Skeletal muscle tissue (tissue), 4 donors: ENCODE data around the gene WDR26. TPM values are rescaled to one million over a fixed set of nuclear protein-coding genes. Genes with fewer than 3 reads are reported as not detected.
"Not testable (repeated sequence)": the region's sequence is repeated elsewhere in the genome, so short reads cannot be mapped to it uniquely, and the experiment has no call there.

ENCODE experiments used
- H3K27ac ChIP-seq: one replicate; pipeline ENCODE4 v1.7.0; 2013; ENCODE audit warnings: mild to moderate bottlenecking, low read depth, low read length, inconsistent platforms
- H3K27me3 ChIP-seq, 3 donors: one replicate each; pipeline ENCODE4 v1.7.0; 2013; ENCODE audit warnings: low read length in 3 of 3; ENCODE audit not compliant: control insufficient read depth in 3 of 3, insufficient read depth in 3 of 3
- H3K36me3 ChIP-seq, 3 donors: one replicate each; pipeline ENCODE4 v1.7.0; 2013; ENCODE audit warnings: low read length in 3 of 3; ENCODE audit not compliant: control insufficient read depth in 3 of 3, insufficient read depth in 3 of 3
- H3K4me1 ChIP-seq, 3 donors: one replicate each; pipeline ENCODE4 v1.7.0; 2013; ENCODE audit warnings: low read length in 3 of 3, mild to moderate bottlenecking in 3 of 3; ENCODE audit not compliant: control insufficient read depth in 3 of 3, insufficient read depth in 3 of 3
- H3K4me3 ChIP-seq, 3 donors: one replicate each; pipeline ENCODE4 v1.7.0; 2013; ENCODE audit warnings: low read length in 3 of 3
- H3K9ac ChIP-seq, 3 donors: one replicate each; pipeline ENCODE4 v1.7.0; 2013; ENCODE audit warnings: low read length in 3 of 3, mild to moderate bottlenecking in 3 of 3, moderate library complexity in 2 of 3, low read depth in 1 of 3
- H3K9me3 ChIP-seq, 3 donors: one replicate each; pipeline ENCODE4 v1.7.0; 2013; ENCODE audit warnings: low read length in 3 of 3; ENCODE audit not compliant: control insufficient read depth in 3 of 3
- total RNA-seq: library from RNA; depleted of rRNA; stranded (reverse); fragments of >200 nt; gene quantifications from one replicate; pipeline ENCODE4 v1.2.3, GENCODE V29; 2014
- donor health status: Osteomylitis.

WDR26 gene
- total RNA-seq, 1 donor from 2014 or later: 64.2 TPM

DNA sequence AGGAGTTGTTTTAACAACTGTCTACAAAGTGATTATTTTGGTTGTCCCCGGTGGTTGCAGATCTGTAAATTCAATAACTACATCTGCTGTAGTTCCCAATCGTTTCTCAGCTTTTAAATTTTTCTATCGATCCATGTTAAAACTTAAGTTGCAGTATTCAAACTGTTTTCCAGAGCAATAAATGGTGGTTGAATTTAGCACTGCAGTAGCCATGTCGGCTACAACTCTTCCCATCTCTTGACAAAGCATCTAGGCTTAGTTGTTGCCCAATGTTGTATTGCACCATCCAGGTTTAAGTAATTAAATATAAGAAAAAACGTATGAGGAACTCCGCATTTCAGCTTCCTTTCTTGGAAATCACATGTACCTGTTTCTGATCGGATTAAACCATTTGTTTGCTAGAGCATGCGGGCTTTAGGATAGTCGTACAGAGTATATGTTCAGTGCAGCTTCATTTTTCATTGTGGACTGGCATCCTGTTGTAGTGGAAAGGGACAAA lies 76.9 kb downstream of the WDR26 start:
- H3K9me3 ChIP-seq: no peaks in the 10 kb centered on the region
- peaks cover 8 to 22% (median 17%) of the 10 kb centered on the region in 3 donors for H3K4me1 ChIP-seq
- peak overlapping the region; percentile 83 for H3K27ac ChIP-seq
- peak overlapping the region; percentile 85 to 98 (median 95) for H3K4me3 ChIP-seq
- no peaks in the 10 kb centered on the region for H3K27me3 ChIP-seq
- peak overlapping the region; percentile 82 to 89 (median 89) for H3K9ac ChIP-seq
- no peaks in the 10 kb centered on the region for H3K36me3 ChIP-seq

DNA sequence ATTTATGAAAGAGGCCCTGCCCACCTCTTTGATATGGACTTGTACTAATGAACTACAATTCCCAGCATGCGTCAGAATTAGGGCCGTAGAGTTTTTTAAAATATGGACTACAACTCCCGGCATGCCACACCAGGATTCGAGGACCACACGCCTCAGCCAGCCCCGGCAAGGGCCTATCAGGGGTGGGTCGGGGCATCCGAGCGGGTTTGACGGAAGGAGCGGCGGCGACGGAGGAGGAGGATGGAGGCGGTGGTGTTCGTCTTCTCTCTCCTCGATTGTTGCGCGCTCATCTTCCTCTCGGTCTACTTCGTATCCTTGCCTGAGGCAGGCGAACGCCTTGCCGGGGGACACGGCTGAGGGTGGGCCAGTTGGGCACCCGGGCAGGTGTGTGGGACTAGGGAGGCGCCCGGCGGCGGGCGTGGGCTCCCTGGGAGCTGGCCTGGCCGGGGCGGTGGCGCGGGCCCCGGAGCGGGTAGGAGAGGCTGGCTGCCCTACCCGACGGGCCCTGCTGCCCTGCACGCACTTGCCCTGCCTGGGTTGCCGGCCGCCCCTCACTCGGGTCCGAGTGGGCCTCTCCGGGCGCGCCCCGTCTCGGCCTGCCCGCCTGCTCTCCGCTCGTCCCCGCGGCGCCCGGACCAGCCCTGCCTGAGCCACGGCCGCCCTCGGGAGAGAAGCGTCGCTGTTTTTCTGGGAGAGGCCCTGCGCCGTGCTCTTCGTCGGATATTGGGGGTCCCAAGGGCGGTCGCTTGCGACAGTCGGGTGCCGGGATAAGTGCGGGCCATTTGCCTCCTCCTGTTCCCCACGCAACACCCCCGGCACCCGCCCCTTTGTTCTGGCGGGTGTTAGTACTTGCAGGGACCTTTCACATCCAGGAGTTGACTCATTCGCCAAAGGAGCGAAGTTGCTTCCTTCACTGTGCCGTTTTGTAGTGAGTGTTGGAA lies 77.6 kb downstream of the WDR26 start, which contains the start of gene CNIH4:
Gene CNIH4, plus strand, starts transcription at position 195 of the 941 bp plus-strand sequence. Its CDS starts 46 bp downstream, at position 241.
- Histone ChIP-seq H3K4me1 (peaks cover 8 to 22% (median 17%) of the 10 kb centered on the region in 3 donors), H3K9ac (peak within 1 kb of the TSS; percentile 82 to 89 (median 89)), H3K27ac (peak within 1 kb of the TSS; percentile 83), H3K36me3 (no peaks in the 10 kb centered on the region), H3K4me3 (peak within 1 kb of the TSS; percentile 85 to 98 (median 95)), H3K9me3 (no peaks in the 10 kb centered on the region), H3K27me3 (no peaks in the 10 kb centered on the region)

GRCh38 chr1:224353975-224354925 lies 80.3 kb downstream of the WDR26 start:
- H3K27ac ChIP-seq: no peak overlapping the region
- H3K4me3 ChIP-seq: no peak overlapping the region
- H3K9ac ChIP-seq: no peak overlapping the region
- no peaks in the 10 kb centered on the region for H3K36me3 ChIP-seq
- no peaks in the 10 kb centered on the region for H3K9me3 ChIP-seq
- H3K27me3 ChIP-seq: no peaks in the 10 kb centered on the region
- peaks cover 8 to 15% (median 15%) of the 10 kb centered on the region in 3 donors for H3K4me1 ChIP-seq

DNA sequence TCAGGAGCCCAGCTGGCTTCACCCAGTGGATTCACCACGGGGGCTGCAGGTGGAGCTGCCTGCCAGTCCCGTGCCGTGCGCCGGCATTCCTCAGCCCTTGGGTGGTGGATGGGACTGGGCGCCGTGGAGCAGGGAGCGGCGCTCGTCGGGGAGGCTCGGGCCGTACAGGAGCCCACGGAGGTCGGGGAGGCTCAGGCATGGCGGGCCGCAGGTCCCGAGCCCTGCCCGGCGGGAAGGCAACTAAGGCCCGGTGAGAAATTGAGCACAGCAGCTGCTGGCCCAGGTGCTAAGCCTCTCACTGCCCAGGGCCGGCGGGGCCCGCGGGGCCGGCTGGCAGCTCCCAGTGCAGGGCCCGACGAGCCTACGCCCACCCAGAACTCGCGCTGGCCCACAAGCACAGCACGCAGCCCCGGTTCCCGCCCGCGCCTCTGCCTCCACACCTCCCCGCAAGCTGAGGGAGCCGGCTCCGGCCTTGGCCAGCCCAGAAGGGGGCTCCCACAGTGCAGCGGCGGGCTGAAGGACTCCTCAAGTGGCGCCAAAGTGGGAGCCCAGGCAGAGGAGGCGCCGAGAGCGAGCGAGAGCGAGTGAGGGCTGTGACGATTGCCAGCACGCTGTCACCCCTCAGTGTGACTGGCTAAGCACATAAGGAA lies 82.0 kb downstream of the WDR26 start:
- H3K9me3 ChIP-seq, H3K4me1 ChIP-seq, H3K4me3 ChIP-seq, H3K27me3 ChIP-seq, H3K27ac ChIP-seq, H3K9ac ChIP-seq, H3K36me3 ChIP-seq: not testable (repeated sequence)

DNA sequence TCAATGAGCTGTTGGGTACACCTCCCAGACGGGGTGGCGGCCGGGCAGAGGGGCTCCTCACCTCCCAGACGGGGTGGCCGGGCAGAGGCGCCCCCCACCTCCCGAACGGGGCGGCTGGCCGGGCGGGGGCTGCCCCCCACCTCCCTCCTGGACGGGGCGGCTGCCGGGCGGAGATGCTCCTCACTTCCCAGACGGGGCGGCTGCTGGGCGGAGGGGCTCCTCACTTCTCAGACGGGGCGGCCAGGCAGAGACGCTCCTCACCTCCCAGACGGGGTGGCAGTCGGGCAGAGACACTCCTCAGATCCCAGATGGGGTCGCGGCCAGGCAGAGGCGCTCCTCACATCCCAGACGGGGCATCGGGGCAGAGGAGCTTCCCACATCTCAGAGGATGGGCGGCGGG lies 84.9 kb downstream of the WDR26 start:
- H3K36me3 ChIP-seq, H3K9ac ChIP-seq, H3K4me3 ChIP-seq, H3K9me3 ChIP-seq, H3K27ac ChIP-seq, H3K4me1 ChIP-seq, H3K27me3 ChIP-seq: not testable (repeated sequence)

- no peak overlapping the region for H3K27ac ChIP-seq
- peaks cover 0 to 5% (median 4%) of the 10 kb centered on the region in 3 donors for H3K9me3 ChIP-seq
- H3K4me1 ChIP-seq: no peaks in the 10 kb centered on the region
- no peak overlapping the region for H3K4me3 ChIP-seq
- no peak overlapping the region for H3K9ac ChIP-seq
- H3K27me3 ChIP-seq: no peaks in the 10 kb centered on the region
- no peaks in the 10 kb centered on the region for H3K36me3 ChIP-seq
Observed at GRCh38 chr1:224348137-224348536, 86.5 kb downstream of the WDR26 start.

- Histone ChIP-seq H3K9me3 (peaks cover 0 to 5% (median 4%) of the 10 kb centered on the region in 3 donors), H3K27ac (no peak overlapping the region), H3K36me3 (no peaks in the 10 kb centered on the region), H3K27me3 (peaks cover 0 to 5% (median 4%) of the 10 kb centered on the region in 3 donors), H3K4me1 (peaks cover 3 to 4% (median 4%) of the 10 kb centered on the region in 3 donors), H3K4me3 (no peak overlapping the region), H3K9ac (no peak overlapping the region)
Observed at GRCh38 chr1:224343679-224344078, 90.9 kb downstream of the WDR26 start.

DNA sequence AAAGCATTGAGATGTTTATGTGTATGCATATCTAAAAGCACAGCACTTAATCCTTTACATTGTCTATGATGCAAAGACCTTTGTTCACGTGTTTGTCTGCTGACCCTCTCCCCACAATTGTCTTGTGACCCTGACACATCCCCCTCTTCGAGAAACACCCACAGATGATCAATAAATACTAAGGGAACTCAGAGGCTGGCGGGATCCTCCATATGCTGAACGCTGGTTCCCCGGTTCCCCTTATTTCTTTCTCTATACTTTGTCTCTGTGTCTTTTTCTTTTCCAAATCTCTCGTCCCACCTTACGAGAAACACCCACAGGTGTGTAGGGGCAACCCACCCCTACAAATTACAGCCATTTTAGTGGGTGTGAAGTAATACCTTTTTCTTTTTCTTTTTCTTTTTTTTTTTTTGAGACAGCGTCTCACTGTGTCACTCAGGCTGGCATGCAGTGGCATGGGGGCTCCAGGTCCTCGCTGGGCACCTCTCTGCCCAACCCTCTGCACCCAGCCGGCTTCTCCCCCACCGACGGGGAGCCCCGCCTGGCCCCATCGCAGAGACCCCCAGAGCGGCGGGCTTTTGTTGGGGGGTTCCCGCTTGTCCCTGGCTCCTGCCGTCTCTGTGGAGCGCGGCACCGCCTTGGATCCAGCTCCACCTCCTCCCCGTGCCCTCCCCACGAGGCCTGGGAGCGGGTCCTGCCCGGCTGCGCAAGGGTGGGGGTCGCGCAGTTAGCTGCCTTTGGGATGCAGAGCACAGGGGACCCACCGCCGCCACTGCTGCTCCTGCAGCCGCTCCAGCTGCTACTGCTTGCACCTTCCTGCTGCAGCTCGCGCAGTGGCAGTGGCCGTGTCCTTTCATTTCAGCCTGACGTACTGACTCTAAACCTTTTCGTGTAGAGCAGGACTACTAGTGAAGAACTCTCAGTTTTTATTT lies 93.9 kb downstream of the WDR26 start:
- not testable (repeated sequence) for H3K9me3 ChIP-seq, H3K4me1 ChIP-seq, H3K36me3 ChIP-seq, H3K27ac ChIP-seq, H3K27me3 ChIP-seq
- Histone ChIP-seq H3K4me3 (peak overlapping the region; percentile 55 to 72 (median 68)), H3K9ac (peak overlapping the region; percentile 38 to 73 (median 43))
